ENCODE data around the gene ST6GALNAC2.
A peak's percentile ranks its signal among the peaks of the same experiment; 100 is the strongest.

GRCh38 chr17:76557368-76558197 is 28.1 kb downstream of the ST6GALNAC2 start:
- TF ChIP-seq CTCF (IDR thresholded peaks at IDR 0.05): peak; percentile 35 to 67 (median 42)
- TF ChIP-seq POLR2A (IDR thresholded peaks at IDR 0.05): peak; percentile 75
